Muscle of leg (tissue), 11 donors: ENCODE data around the gene TRIP13. TPM values are rescaled to one million over a fixed set of nuclear protein-coding genes. Genes with fewer than 3 reads are reported as not detected.

ENCODE experiments used
- DNase-seq: peaks from one replicate; pipeline ENCODE4 v3.0.0; 2013
- H3K27ac ChIP-seq: one replicate; pipeline ENCODE4 v1.5.1; 2013; ENCODE audit warnings: mild to moderate bottlenecking, low read length, control low read depth
- H3K27me3 ChIP-seq: one replicate; pipeline ENCODE4 v1.6.1; 2013; ENCODE audit warnings: low read length; ENCODE audit not compliant: control insufficient read depth, insufficient read depth
- H3K36me3 ChIP-seq: one replicate; pipeline ENCODE4 v1.6.1; 2013; ENCODE audit warnings: low read length; ENCODE audit not compliant: control insufficient read depth, insufficient read depth
- H3K4me1 ChIP-seq: one replicate; pipeline ENCODE4 v1.6.1; 2013; ENCODE audit warnings: low read length; ENCODE audit not compliant: control insufficient read depth, insufficient read depth
- H3K4me3 ChIP-seq: one replicate; pipeline ENCODE4 v1.5.1; 2013; ENCODE audit warnings: low read length, control low read depth
- H3K9me3 ChIP-seq: replicated peaks from 2 replicates; pipeline ENCODE4 v1.6.1; 2013; ENCODE audit warnings: low read depth, low read length; ENCODE audit not compliant: control insufficient read depth
- WGBS: methylation state at CpG from one replicate; pipeline ENCODE4 v1.1.5; 2013; ENCODE audit warnings: missing lambda C conversion rate; ENCODE audit not compliant: insufficient coverage; 5-methylcytosine and 5-hydroxymethylcytosine counted together
- polyA plus RNA-seq, 8 donors: library from polyadenylated mRNA; unstranded; fragments of 120-200 nt; gene quantifications; one replicate each; pipeline versions ENCODE4 v1.2.1 to v1.2.3, GENCODE V29; 2013; ENCODE audit warnings: inconsistent platforms in 1 of 8, low replicate concordance in 1 of 8; ENCODE audit not compliant: insufficient read length in 8 of 8, insufficient read depth in 1 of 8
- total RNA-seq: library from RNA; stranded (reverse); fragments of 120-200 nt; gene quantifications from one replicate; pipeline ENCODE4 v1.2.4, GENCODE V29; 2013

Gene TRIP13
- total and polyA plus RNA-seq, 9 donors, result 5.7 to 10.8 (median 8.1) TPM

DNA sequence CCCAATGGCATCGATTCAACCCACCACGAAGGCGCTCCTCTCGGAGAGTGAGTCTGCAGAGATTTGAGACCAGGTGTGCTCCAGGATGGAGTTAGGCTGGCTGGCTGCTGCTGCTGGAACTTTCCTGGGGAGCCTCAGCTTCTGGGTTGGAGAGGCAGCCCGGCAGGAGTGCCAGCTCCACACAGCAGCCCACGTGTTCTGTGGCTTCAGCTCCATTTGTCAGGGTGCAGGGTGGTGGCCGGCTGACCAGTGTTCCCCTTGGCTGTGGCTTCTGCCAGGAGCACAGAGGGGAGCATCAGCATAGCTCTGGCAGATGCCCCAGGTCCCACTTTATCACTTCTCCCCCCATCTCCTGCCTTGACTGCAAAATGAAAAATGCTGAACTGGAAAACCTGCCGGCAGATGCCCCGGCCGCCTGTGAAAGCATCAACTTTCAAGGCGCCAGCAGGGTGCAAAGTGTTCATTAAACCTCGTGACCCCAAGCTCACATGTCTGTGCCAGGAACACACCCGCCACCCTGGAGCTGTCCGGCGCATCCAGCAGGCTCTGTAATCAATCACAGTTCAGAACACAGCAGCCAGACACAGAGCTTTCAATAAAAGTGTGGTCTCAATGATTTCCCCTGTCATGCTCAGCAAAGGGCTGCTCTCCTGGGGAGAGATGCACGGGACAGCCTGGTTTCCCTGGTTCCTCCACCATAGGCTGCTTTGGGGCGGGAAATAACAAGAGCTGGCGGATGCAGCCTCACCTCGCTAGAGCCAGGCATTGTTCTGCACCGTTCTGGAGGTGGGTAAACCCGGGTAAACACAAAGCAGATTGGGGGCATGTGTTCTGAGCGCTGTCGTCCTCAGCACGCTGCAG lies 53.2 kb downstream of the TRIP13 start:
- no peak for DNase-seq
- Histone ChIP-seq H3K4me1 (peaks cover 35% of the 10 kb centered on the region), H3K9me3 (peaks cover 4% of the 10 kb centered on the region), H3K4me3 (no peak overlapping the region), H3K27ac (no peak overlapping the region), H3K27me3 (peaks cover 40% of the 10 kb centered on the region), H3K36me3 (no peaks in the 10 kb centered on the region)
- 10% methylated on average over 22 of the region's 24 CpGs for WGBS

DNA sequence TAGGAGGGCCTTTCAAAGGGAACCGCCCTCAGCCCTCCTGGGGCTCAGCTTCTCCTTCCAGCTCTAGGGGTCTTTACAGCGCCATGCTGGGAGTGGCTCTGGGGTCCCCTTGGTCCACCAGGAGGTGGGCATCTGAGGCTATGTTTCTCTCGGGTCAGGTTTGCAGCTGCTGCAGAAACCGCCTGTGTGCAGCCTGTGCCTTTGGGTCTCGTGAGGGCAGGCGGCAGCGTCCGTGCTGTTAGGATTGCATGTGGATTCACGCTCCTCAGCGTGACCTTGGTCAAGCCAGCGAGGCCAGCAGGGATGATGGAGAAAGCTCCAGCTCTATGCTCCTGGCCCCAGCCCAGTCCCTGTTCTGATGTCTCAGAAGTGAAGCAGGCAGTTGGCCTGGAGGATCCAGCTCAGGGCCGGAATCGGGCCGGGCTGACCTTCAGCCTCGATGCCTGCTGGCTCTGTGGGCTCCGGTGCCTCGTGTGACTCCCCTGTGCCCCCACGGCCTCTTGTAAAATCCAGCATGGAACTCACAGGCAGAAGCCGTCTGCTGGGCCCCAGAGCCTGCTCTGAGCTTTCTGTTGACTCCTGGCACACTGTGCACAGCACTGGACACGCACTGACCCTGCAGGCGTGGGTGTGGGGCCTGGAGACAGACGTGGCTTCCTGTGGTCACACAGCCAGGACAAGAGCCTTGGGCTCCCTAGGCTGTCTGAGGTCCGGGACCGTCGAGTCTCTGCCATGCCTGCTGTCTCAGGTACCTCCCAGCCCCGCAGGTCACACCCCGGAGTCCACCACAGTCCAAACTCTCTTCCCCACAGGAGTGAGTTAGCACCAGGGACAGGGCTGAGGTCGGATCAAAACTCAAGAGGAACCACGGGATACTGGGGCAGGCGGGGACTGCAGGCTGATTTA lies 54.3 kb downstream of the TRIP13 start:
- no peak overlapping the region for H3K27ac ChIP-seq
- H3K9me3 ChIP-seq, result peaks cover 8% of the 10 kb centered on the region
- WGBS, result 54% methylated on average over 30 of the region's 30 CpGs
- peaks cover 47% of the 10 kb centered on the region for H3K27me3 ChIP-seq
- H3K36me3 ChIP-seq, result no peaks in the 10 kb centered on the region
- peaks cover 35% of the 10 kb centered on the region for H3K4me1 ChIP-seq
- no peak overlapping the region for H3K4me3 ChIP-seq
- DNase-seq, result no peak

DNA sequence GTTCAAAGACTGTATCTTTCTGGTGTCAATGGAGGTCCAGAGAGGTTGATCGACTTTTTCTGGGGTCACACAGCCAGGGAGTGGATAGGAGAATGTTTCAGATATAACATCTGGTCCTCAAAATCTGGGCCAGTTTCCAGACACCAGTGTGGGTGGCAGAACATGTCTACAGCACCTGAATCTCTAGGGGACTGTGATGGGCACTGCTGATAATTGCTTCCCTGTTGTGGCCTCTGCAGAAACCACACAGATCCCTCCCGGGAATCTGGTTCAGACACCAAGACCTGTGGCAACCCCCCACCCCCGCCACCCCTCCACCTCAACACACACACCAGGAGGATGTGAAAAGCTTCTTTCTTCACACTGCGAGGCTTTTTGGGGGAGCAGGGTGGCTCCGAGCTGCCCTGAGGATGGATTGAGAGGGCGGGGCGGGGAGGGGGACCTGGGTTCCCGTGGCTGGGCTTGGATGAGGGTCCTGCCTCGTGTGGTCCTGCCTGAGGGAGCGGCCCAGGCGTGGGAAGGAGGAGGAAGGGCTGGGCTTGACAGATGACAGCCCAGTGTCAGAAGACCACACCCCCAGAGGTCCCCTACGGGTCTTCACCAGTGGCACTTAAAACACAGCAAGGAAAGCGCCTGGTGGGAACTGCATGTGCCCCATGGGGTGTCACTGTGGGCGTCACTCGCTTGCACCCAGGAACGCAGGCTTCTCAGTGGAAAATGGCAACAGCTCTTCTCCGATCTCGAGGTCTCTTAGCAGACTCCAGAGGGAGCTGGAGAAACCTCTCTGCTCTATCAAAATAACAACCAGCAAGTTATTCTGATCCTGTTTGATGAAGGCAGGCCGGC lies 55.2 kb downstream of the TRIP13 start:
- Histone ChIP-seq H3K36me3 (no peaks in the 10 kb centered on the region), H3K9me3 (peaks cover 8% of the 10 kb centered on the region), H3K27me3 (peaks cover 52% of the 10 kb centered on the region), H3K4me1 (peaks cover 35% of the 10 kb centered on the region), H3K4me3 (no peak overlapping the region), H3K27ac (no peak overlapping the region)
- WGBS, result 67% methylated on average over 12 of the region's 19 CpGs
- DNase-seq, result no peak

DNA sequence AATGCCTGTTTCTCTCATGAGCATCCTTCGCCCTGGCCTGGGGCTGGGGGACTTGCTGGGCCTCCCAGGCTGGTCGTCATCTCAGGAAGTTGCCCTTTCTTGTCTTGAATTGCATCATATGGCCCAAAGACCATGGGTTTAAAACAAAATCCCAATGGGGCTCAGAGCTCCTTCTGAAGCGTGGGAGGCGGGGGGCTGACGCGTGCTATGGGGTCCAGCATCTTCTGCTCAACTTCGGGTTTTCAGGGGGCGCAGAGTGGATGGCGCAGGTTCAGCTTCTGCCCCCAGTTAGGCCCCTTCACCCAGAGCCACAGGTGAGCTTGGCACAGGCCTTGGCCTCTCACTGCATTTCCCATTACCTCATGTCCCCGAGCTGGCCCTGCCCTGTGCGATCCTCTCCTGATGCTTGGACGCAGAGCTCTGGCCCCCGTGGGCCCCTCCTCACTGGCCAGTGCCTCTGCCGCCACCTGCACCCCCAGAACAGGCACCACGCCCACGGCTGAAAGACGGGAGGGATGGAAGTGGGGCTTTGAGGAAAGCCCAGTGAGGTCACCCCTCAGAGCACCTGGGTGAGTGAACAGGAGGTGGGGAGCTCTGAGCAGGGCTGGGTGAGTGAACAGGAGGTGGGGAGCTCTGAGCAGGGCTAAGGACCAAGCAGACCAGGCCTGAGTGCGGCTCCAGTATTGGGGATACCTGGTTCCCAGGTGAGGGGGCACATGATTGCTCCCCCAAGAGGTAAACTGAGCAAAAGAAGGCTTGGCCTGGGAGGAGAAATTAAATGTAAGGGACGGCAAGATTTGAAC lies 56.0 kb downstream of the TRIP13 start:
- peaks cover 8% of the 10 kb centered on the region for H3K9me3 ChIP-seq
- no peak overlapping the region for H3K27ac ChIP-seq
- H3K27me3 ChIP-seq, result peaks cover 55% of the 10 kb centered on the region
- H3K4me3 ChIP-seq, result no peak overlapping the region
- peaks cover 29% of the 10 kb centered on the region for H3K4me1 ChIP-seq
- no peak for DNase-seq
- WGBS, result 86% methylated on average over 15 of the region's 19 CpGs
- no peaks in the 10 kb centered on the region for H3K36me3 ChIP-seq

DNA sequence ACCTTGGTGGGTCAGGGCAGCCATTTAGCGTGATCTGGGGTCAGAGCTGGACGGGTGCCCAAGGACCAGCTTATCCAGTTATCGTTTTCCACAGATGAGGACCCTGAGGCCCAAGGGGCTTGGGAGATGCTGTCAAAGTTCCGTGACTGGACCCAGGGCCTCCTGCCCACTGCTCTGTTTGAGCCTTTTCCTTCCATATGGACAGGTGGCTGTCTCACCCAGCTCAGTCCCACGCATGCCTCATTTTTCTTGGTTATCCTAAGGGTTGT lies 56.5 kb downstream of the TRIP13 start:
- H3K27me3 ChIP-seq, result peaks cover 58% of the 10 kb centered on the region
- 85% methylated on average over 4 of the region's 5 CpGs for WGBS

DNA sequence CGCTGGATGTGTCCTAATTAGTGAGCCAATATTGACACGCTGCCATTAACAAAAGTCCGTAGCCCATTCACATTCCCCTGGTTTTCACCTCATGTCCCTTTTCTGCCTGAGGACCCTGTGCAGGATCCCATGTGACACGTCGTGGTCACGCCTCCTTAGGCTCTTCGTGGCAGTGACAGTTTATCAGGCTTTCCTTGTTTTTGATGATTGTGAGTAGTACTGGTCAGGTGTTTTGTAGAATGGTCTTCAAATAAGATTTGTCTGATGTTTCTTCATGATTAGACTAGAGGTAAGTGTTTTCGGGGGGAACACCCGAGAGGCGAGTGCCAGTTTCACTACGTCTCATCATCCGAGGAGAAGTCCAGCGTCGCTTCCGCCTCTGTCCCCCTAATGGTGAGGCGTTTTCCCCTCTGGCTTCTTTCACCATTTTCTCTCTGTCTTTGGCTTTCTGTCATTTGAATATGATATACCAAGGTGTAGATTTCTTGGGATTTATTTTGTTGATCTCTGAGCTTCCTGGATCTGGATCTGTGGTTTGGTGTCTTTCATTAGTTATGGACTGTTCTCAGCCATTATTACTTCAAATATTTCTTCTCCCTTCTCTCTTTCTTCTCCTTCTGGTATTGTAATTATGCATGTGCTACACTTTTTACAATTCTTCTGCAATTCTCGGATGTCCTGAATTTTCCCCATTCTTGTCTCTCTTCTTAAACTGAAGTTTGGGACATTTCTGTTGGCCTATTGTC lies 57.3 kb downstream of the TRIP13 start:
- Histone ChIP-seq H3K27me3 (peaks cover 57% of the 10 kb centered on the region), H3K4me3 (no peak overlapping the region), H3K36me3 (no peaks in the 10 kb centered on the region), H3K27ac (no peak overlapping the region), H3K9me3 (peaks cover 8% of the 10 kb centered on the region), H3K4me1 (peaks cover 25% of the 10 kb centered on the region)
- WGBS, result 93% methylated on average over 7 of the region's 17 CpGs
- DNase-seq, result no peak

More for the DNA sequence above, 56.5 kb downstream of the TRIP13 start:
- Histone ChIP-seq H3K4me3 (no peak overlapping the region), H3K4me1 (peaks cover 27% of the 10 kb centered on the region), H3K9me3 (peaks cover 8% of the 10 kb centered on the region), H3K27ac (no peak overlapping the region), H3K36me3 (no peaks in the 10 kb centered on the region)
- no peak for DNase-seq

DNA sequence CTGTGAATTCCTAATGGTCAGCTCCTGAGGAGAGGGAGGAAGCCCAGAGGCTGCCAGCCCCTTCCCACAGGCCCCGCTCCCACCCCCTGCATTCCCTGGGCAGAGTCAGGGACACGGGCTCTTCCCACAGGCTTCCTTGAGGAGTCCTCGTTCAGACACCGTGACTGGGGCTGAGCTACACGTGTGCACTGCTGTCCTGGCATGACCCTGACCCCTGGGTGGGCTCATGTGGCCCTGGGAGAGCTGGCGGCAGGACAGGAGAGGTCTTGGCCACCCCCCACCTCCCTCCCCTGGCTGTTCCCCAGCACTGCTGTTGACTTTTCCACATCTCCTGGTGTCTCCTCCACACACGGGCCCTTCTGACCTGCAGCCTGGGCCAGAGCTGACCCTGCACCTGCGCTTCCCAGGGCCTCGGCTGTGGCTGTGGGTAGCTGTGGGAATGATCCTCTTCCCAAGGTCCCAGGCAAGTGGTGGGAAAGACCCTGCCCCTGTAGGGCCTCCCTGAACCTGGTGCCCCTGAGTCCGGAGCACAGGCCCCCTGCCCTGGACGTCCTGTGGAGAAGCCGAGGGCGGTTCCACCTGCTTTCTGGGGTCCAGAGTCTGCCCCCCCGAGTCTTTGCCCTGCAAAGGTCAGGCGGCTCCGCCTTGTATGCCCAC lies 59.4 kb downstream of the TRIP13 start:
- no peak for DNase-seq
- Histone ChIP-seq H3K27ac (no peak overlapping the region), H3K4me1 (peaks cover 22% of the 10 kb centered on the region), H3K27me3 (peaks cover 46% of the 10 kb centered on the region), H3K36me3 (no peaks in the 10 kb centered on the region), H3K9me3 (peaks cover 8% of the 10 kb centered on the region), H3K4me3 (no peak overlapping the region)
- WGBS, result 77% methylated on average over 13 of the region's 16 CpGs

DNA sequence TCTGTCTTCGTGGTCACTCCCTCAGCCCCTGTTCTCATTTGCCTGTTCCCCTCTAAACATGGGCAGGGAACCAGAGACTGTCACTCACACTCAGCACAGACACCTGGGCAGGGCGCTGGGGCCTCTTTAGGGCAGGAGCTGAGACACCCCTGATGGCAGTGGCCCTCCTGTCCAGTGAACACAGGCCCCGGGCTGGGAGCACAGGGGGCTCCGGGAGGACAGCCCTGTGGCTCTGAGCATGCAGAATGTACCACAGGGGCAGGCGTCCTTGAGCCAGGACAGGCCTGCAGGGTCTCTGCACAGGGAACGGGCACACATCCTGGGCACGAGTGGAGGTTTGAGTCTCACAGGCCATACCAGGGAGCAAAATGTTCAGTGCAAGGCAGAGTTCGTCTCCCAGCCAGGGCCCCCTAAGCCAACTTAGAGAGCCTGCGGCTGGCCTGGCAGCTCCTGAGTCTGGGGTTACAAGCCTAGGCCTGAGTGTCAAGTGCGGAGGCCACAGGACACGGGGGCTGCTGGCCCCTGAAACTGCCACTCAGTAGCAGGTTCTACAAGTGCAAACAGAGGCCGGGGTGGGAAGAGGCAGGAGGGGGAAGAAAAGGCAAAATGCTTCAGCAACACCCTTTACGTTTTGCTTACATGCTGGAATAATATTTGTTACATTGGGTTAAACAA lies 60.0 kb downstream of the TRIP13 start:
- peaks cover 8% of the 10 kb centered on the region for H3K9me3 ChIP-seq
- no peak overlapping the region for H3K27ac ChIP-seq
- DNase-seq, result no peak
- 80% methylated on average over 10 of the region's 13 CpGs for WGBS
- H3K4me3 ChIP-seq, result no peak overlapping the region
- peaks cover 39% of the 10 kb centered on the region for H3K27me3 ChIP-seq
- H3K4me1 ChIP-seq, result peaks cover 24% of the 10 kb centered on the region
- H3K36me3 ChIP-seq, result no peaks in the 10 kb centered on the region
